NCI-H146 treated with DMSO at 0.1 percent for 48 hours (cell line): ENCODE measurements around the gene TSKU.
"Not testable (repeated sequence)": the region's sequence is repeated elsewhere in the genome, so short reads cannot be mapped to it uniquely, and the experiment has no call there.

Experiments used
- DNase-seq: peaks from one replicate; lab custom pipeline; 2025; ENCODE audit not compliant: unreplicated experiment; lab: John Stamatoyannopoulos, UW

The TSKU gene

GRCh38 chr11:76787911-76788596, 4.9 kb downstream of the TSKU start:
- no peak for DNase-seq

GRCh38 chr11:76788661-76789442, 5.7 kb downstream of the TSKU start:
- DNase-seq: no peak

GRCh38 chr11:76789443-76789719, 6.2 kb downstream of the TSKU start:
- no peak for DNase-seq

GRCh38 chr11:76790251-76790650, 7.1 kb downstream of the TSKU start:
- no peak for DNase-seq

- DNase-seq: not testable (repeated sequence)
These were observed 8.0 kb downstream of the TSKU start for GRCh38 chr11:76791002-76791770.

GRCh38 chr11:76791861-76792260, 8.7 kb downstream of the TSKU start:
- DNase-seq: no peak

GRCh38 chr11:76792505-76793264, 9.5 kb downstream of the TSKU start:
- no peak for DNase-seq

GRCh38 chr11:76793391-76794291, 10.5 kb downstream of the TSKU start:
- peak; percentile 69 for DNase-seq

GRCh38 chr11:76794371-76795289, 11.5 kb downstream of the TSKU start:
- no peak for DNase-seq

GRCh38 chr11:76795290-76795935, 12.3 kb downstream of the TSKU start:
- DNase-seq: no peak

GRCh38 chr11:76795936-76796441, 12.8 kb downstream of the TSKU start:
- DNase-seq: no peak

GRCh38 chr11:76796511-76797198, 13.5 kb downstream of the TSKU start:
- no peak for DNase-seq

- DNase-seq: no peak
These were observed 14.4 kb downstream of the TSKU start for GRCh38 chr11:76797341-76798201.

- DNase-seq: no peak
These were observed 15.0 kb downstream of the TSKU start for GRCh38 chr11:76798202-76798581.

GRCh38 chr11:76798671-76799065, 15.5 kb downstream of the TSKU start:
- no peak for DNase-seq

GRCh38 chr11:76799066-76799804, 16.1 kb downstream of the TSKU start:
- DNase-seq: no peak
